ENCODE results near the gene SEMA5A.

SEMA5A gene

DNA sequence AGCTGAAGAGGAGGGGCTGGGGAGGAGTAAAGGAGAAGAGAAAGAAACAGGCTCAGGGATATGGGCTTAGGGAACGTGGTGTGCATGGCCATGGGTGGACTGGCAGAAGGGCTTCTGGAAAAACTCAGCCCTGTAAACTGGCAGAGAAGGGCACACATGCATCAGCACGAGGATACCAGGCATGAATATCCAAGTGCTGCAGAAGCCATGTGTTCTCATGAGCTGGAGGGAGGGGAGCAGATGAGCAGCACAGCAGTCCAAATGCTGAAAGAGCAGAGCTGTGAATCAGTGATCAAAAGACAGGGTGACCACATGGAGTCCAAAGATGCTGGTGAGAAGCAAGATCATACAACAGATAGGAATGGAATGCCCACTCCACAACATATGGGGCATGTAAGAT is 72.3 kb downstream of the SEMA5A start:
- DNase-seq (ENCODE audit: low spot score) = no peak

DNA sequence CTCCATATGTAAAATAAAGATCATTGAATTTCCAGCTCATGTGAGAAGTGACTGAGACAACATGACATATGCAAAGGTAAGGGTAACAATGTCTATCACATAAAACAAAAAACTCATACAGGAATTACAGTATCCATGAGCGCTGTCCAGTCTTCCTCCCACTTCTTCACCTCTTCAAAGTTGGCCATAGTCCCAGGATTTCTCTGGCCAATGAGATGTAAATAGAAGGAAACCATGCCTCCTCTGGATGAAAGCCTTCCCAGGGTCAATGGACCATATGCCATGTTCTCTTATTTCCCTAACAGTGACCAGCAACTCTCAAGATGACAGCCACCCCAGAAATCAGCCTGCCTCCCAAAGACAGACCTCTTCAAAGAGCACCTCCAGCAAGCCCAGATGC is 75.5 kb downstream of the SEMA5A start:
- no peak for DNase-seq (ENCODE audit: low spot score)

DNA sequence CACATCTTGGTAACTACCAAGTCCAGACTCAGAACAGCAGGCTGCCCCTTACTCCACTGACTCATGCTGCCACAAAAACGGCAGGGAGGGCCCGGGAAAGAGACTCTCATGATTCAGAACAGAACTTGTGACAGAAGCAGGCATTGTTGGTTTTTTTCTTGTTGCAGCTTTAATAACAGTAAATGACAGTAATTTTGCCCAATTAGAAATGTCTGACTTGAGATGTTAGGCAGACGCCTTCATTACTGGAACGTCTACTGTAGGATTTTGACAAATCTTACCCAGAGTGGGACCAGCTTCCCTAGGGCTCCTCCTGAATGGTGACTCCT is 77.9 kb downstream of the SEMA5A start:
- DNase-seq (ENCODE audit: low spot score) = no peak

DNA sequence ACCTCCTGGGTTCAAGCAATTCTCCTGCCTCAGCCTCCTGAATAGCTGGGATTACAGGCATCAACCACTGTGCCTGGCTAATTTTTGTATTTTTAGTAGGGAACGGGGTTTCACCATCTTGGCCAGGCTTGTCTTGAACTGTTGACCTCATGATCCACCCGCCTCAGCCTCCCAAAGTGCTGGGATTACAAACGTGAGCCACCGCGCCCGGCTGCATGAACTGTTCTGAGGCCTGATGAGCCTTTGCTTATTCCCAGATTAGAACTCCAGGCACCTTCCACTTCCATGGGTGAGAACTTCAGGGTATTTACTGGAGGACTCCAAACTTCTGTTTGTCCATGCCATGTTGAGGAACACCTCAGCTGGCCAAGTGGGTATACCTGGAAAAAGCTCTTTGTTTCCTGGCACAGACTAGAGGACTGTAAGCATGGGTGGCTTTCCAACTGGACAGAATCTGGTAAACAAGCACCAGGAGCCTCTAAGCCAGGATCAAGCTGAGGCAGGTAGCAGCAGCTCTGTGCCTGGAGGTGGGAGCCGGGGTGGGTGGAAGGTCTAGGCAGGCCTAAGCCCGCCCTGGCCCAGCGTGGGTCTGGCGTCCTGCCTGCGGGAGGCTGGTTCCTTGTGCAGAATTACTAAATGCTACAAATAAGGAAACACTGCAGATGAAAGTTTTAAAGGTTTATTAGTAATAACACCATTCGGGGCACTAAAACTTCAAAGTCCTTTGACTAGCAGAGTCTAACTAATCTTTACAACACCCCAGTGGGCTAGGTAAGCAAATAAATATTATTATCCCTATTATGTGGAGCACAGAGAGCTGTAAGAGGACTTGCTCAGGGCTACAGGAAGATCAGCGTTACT is 78.4 kb downstream of the SEMA5A start:
- DNase-seq (ENCODE audit: low spot score) = no peak

DNA sequence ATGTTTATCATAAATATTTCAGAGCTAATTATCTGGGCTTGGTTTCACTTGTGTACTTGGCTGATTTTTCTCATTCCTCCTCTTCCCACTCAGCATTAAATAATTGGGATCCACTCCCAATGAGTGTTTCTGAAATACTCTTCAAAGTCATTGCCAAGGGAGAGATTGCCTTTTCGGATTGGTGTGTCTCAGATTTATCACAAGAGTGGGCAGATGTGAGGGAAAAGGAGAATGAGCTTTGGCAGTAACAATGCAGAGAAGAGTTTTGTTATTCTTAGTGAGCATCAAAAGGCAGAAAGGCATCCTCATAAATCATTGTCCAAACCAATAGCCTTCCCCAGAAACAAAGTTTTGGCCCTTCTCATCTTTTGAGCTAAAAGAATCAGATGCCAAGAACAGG is 79.2 kb downstream of the SEMA5A start:
- DNase-seq (ENCODE audit: low spot score) = no peak

DNA sequence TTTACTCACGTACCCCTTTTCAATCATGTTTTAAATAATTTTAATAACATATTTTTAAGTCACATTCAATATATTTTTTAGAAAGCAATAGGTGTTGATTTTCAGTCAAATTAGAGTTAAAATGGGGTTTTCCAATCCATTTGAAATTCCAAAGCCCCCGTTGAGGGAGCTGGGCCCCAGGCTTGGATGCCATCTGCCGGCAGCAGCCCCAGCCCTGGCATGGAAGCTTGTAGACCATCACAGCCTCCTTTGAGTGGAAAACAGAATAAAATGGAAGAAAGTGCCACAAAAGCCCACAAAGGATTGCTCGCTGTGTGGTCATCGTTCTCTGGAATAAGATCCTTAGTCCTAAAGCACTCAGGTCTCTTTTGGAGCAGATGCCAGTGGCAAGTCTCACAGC is 81.4 kb downstream of the SEMA5A start:
- no peak for DNase-seq (ENCODE audit: low spot score)

DNA sequence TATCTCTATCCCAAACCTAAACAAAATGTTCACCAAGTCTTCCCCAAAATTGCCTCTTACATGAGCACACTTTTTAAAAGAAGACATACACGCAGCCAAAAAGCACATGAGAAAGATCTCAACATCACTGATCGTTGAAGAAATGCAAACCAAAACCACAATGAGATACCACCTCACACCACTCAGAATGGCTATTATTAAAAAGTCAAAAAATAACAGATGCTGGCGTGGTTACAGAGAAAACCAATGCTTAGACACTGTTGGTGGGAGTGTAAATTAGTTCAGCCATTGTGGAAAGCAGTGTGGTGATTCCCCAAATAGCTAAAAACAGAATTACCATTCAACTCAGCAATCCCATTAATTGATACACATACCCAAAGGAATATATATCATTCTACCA is 83.8 kb downstream of the SEMA5A start:
- DNase-seq (ENCODE audit: low spot score) = no peak

GRCh38 chr5:9460885-9461645 is 84.8 kb downstream of the SEMA5A start:
- DNase-seq (ENCODE audit: low spot score) = no peak

GRCh38 chr5:9456435-9457042 is 89.3 kb downstream of the SEMA5A start:
- DNase-seq (ENCODE audit: low spot score) = no peak

DNA sequence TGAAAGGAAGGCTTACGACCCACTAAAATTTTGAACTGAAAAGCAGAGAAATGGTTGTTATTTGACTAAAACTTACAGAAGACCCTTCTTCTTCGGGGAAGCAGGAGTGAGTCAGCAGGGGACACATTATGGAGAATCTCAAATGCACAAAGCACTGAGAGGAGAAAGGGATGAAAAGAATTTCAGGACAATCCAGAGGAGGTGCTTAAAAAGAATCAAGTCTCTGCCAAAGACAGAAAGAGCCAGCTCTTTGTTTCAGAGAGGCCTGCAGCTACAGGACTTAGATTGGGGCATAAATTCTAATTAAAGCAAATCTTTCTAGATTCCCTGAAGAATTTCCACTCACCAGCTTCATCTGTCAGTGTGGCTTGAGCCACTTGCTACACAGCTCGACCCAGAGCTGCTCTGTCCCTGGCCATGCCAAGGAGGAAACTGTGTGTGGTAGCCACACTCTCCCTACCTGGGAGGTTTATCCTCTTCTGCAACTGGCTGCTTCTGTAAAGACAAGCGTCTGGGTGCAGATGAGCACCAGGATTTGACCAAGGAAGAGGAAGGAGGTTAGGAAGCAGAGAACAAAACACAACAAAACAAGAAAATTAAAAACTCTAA is 89.9 kb downstream of the SEMA5A start:
- no peak for DNase-seq (ENCODE audit: low spot score)

GRCh38 chr5:9454491-9454890 is 91.4 kb downstream of the SEMA5A start:
- no peak for DNase-seq (ENCODE audit: low spot score)

DNA sequence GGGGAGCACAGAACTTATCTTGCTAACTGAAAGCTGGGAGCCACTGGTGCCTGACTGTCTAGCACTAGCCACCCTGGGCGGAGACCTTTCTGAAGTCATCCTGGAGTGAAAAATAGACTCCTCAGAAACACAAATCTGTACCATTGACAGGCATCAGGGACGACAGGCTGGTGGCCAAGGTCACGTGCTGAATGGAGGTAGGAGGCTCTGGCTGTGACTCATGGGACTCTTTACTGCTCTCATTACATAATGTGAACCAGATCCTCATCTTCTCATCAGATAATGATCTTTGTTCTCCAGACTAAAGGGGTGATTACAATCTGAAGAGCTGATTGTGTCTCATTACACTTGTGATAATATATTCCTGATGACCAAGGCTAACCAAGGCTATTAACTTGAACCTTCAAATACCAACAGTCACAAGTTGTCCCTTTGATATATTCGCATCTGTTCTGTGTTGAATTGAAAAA is 91.8 kb downstream of the SEMA5A start:
- DNase-seq (ENCODE audit: low spot score) = no peak

DNA sequence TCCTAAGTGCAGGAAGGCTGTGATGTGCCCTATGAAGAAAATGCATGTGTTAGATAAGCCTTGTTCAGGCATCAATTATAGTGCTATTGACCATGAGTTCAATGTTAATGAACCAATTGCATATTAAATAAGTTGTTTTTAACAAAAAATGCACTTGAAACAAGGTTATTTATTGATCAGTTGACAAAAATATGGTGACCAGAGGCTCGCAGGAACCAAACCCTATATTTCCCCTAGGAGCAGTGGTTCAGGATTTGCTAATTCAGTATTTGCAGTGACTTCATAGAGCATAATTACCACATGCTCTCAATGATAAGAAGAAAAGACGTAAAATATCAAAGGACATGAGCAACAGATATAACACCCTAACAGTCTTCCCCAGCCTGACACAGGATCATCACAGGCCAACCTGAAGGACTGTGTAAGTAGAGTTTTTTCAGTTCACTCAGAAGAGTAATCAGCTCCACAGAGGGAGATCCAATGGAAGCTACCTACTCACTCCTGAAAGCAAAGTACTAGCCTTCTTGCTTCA is 92.3 kb downstream of the SEMA5A start:
- no peak for DNase-seq (ENCODE audit: low spot score)

- DNase-seq (ENCODE audit: low spot score) = no peak
These were observed 93.7 kb downstream of the SEMA5A start for GRCh38 chr5:9452181-9452580.

GRCh38 chr5:9451037-9451436 is 94.8 kb downstream of the SEMA5A start:
- no peak for DNase-seq (ENCODE audit: low spot score)

- DNase-seq (ENCODE audit: low spot score) = no peak
These were observed 98.2 kb downstream of the SEMA5A start for GRCh38 chr5:9447691-9448090.

DNA sequence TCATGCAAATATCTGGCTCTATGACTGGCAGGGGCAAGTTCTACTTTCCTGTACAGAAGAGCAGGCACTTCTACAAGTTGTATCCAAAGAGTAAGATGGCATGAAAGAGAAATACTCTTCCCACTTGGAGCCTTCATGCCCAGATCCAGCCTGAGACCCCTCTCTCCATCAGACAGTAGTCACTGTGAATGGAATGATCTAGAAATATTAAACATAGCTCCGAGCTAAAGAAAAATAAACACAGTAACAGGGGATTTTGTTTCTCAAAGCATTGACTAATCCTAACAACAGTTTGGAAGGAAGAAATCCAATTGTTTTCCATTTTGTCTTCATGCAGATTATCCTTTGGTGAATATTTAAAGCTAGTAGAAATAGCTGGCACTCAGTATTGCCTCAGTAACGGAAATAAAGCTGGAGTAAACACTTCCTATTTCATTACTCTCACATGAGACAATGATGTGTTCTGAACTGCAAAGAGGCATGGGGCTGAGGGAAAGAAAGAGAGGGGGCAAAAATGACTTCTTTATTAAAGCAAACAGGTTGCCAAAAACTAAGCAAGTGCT is 100.0 kb downstream of the SEMA5A start:
- DNase-seq (ENCODE audit: low spot score) = no peak

DNA sequence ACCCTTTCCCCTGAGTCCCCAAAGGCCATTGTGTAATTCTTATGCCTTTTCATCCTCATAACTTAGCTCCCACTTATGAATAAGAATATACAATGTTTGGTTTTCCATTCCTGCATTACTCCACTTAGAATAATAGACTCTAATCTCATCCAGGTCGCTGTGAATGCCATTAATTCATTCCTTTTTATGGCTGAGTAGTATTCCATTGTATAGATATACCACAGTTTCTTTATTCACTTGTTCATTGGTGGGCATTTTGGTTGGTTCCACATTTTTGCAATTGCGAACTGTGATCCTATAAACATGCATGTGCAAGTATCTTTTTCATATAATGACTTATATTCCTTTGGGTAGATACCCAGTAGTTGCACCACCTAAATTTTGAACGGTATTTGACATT is 101.5 kb downstream of the SEMA5A start:
- DNase-seq (ENCODE audit: low spot score) = no peak

- no peak for DNase-seq (ENCODE audit: low spot score)
These were observed 104.3 kb downstream of the SEMA5A start for GRCh38 chr5:9441610-9442009.

- no peak for DNase-seq (ENCODE audit: low spot score)
These were observed 105.4 kb downstream of the SEMA5A start for GRCh38 chr5:9440517-9440916.

GRCh38 chr5:9439531-9440292 is 106.2 kb downstream of the SEMA5A start:
- no peak for DNase-seq (ENCODE audit: low spot score)
